NCI-H524 (cell line): Measurements from ENCODE around the gene OGDH.
"Not testable (repeated sequence)": the region's sequence is repeated elsewhere in the genome, so short reads cannot be mapped to it uniquely, and the experiment has no call there.

ENCODE experiments used
- DNase-seq, 2 experiments: peaks; one replicate each; lab custom pipeline; 2025; lab: John Stamatoyannopoulos, UW

OGDH gene

GRCh38 chr7:44706788-44707557 is 100.5 kb downstream of the OGDH start:
- DNase-seq: no peak

GRCh38 chr7:44707558-44708230 is 101.3 kb downstream of the OGDH start:
- no peak for DNase-seq

GRCh38 chr7:44709011-44709915 is 102.8 kb downstream of the OGDH start:
- no peak for DNase-seq

GRCh38 chr7:44709945-44710596 is 103.6 kb downstream of the OGDH start:
- DNase-seq: no peak

- DNase-seq: no peak
Observed at GRCh38 chr7:44711528-44711927, 105.1 kb downstream of the OGDH start.

- no peak for DNase-seq
Observed at GRCh38 chr7:44712012-44712411, 105.6 kb downstream of the OGDH start.

- no peak for DNase-seq
Observed at GRCh38 chr7:44713141-44713540, 106.7 kb downstream of the OGDH start.

GRCh38 chr7:44713680-44714335 is 107.4 kb downstream of the OGDH start:
- DNase-seq: no peak

- DNase-seq: no peak
Observed at GRCh38 chr7:44716205-44716604, 109.8 kb downstream of the OGDH start.

- DNase-seq: no peak
Observed at GRCh38 chr7:44720301-44720700, 113.9 kb downstream of the OGDH start.

GRCh38 chr7:44724276-44724675 is 117.8 kb downstream of the OGDH start:
- no peak for DNase-seq

- not testable (repeated sequence) for DNase-seq
Observed at GRCh38 chr7:44726250-44726649, 119.8 kb downstream of the OGDH start.

- DNase-seq: no peak
Observed at GRCh38 chr7:44727158-44727936, 120.9 kb downstream of the OGDH start.

- no peak for DNase-seq
Observed at GRCh38 chr7:44727937-44728262, 121.5 kb downstream of the OGDH start.

GRCh38 chr7:44729949-44730590 is 123.6 kb downstream of the OGDH start:
- no peak for DNase-seq

GRCh38 chr7:44732971-44733370 is 126.5 kb downstream of the OGDH start:
- not testable (repeated sequence) for DNase-seq

GRCh38 chr7:44733708-44734481 is 127.5 kb downstream of the OGDH start:
- DNase-seq: no peak

GRCh38 chr7:44735403-44736165 is 129.2 kb downstream of the OGDH start:
- DNase-seq: no peak

- DNase-seq: no peak
Observed at GRCh38 chr7:44736896-44737295, 130.5 kb downstream of the OGDH start.
